Lung (tissue), 12 donors: ENCODE measurements around the gene TENM3. TPM values are rescaled to one million over a fixed set of nuclear protein-coding genes. Genes with fewer than 3 reads are reported as not detected.

Source experiments
- ATAC-seq: fragments of 200-7000 bp; cut with Tn5 transposase; one replicate; pipeline ENCODE4 v1.9.1; 2020; ENCODE audit warnings: moderate number of reproducible peaks; ENCODE audit not compliant: insufficient read depth, low FRiP score
- DNase-seq, 3 donors: peaks; one replicate each; pipeline ENCODE4 v3.0.0-alpha.2; 2013 to 2017
- H3K27ac ChIP-seq, 2 donors: one replicate each; pipeline ENCODE4 v1.5.1; 2013; ENCODE audit warnings: mild to moderate bottlenecking in 2 of 2, moderate library complexity in 2 of 2, control low read depth in 1 of 2, inconsistent platforms in 1 of 2, low read depth in 1 of 2, low read length in 1 of 2
- H3K27me3 ChIP-seq, 3 donors: one replicate each; pipeline ENCODE4 v1.5.1; 2013; ENCODE audit warnings: low read length in 2 of 3; ENCODE audit not compliant: control insufficient read depth in 3 of 3, insufficient read depth in 3 of 3
- H3K36me3 ChIP-seq, 4 donors: one replicate each; pipeline ENCODE4 v1.5.1; 2013; ENCODE audit warnings: low read length in 4 of 4, mild to moderate bottlenecking in 1 of 4, moderate library complexity in 1 of 4; ENCODE audit not compliant: control insufficient read depth in 4 of 4, insufficient read depth in 4 of 4
- H3K4me1 ChIP-seq, 5 donors: one replicate each; pipeline ENCODE4 v1.5.1; 2013; ENCODE audit warnings: low read length in 5 of 5, mild to moderate bottlenecking in 2 of 5, moderate library complexity in 1 of 5; ENCODE audit not compliant: control insufficient read depth in 5 of 5, insufficient read depth in 5 of 5
- H3K4me3 ChIP-seq: one replicate; pipeline ENCODE4 v1.5.1; 2013; ENCODE audit warnings: mild to moderate bottlenecking, control low read depth, moderate library complexity
- H3K9ac ChIP-seq, 2 donors: one replicate each; pipeline ENCODE4 v1.5.1; 2013; ENCODE audit warnings: low read length in 2 of 2, control low read depth in 1 of 2; ENCODE audit not compliant: insufficient read depth in 1 of 2
- H3K9me3 ChIP-seq, 4 donors: one replicate each; pipeline ENCODE4 v1.5.1; 2013; ENCODE audit warnings: low read length in 3 of 4, mild to moderate bottlenecking in 1 of 4, moderate library complexity in 1 of 4; ENCODE audit not compliant: control insufficient read depth in 4 of 4, insufficient read depth in 3 of 4
- WGBS, 2 donors: extraction: QIAGEN DNeasy Blood & Tissue Kit; methylation state at CpG; one replicate each; pipeline ENCODE4 v1.1.7; 2013; 5-methylcytosine and 5-hydroxymethylcytosine counted together
- polyA plus RNA-seq, 2 donors: library from polyadenylated mRNA; stranded (reverse); fragments of 200-250 nt; gene quantifications; one replicate each; pipeline ENCODE4 v1.2.1, GENCODE V29; 2013
- total RNA-seq, 2 donors: library from RNA; depleted of rRNA in 1 of 2; stranded (reverse); fragments of >200 nt in 1 of 2; gene quantifications; one replicate each; pipeline ENCODE4 v1.2.1, GENCODE V29; 2014 to 2021
- TF ChIP-seq, protein P1 (sequence below): IDR thresholded peaks from 2 replicates; pipeline ENCODE4 v1.5.1; 2012; ENCODE audit warnings: mild to moderate bottlenecking; ENCODE audit errors: control extremely low read depth, extremely low read depth
- donor health status: control.
- donor health status: control.
- donor health status: Bipolar disorder and iron deficiency.
- donor health status: healthy.
- donor health status: DM: yes; HTN: yes; CAD: no.

The TENM3 gene
- total and polyA plus RNA-seq, 4 donors = 0.14 to 5.3 (median 2.2) TPM

DNA sequence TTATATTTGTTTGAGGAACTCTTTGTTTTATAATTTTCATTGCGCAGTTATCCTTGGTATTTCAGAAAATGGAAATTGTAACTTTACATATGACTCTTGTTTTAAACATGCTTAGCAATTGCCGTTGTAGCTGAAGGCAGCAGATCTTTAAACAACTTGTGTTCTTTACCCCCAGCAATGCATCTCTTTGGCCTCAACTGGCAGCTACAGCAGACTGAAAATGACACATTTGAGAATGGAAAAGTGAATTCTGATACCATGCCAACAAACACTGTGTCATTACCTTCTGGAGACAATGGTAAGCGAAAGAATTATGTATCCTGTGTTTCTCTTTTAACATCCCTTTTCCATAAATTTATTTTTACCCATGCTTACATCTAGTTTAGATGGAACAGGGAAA is 410.4 kb downstream of the TENM3 start:
- ATAC-seq = no peak
- Histone ChIP-seq H3K27me3 (no peaks in the 10 kb centered on the region), H3K9ac (no peak overlapping the region), H3K9me3 (peaks cover 0 to under 1% (median 0%) of the 10 kb centered on the region in 4 donors), H3K36me3 (no peaks in the 10 kb centered on the region), H3K4me1 (peaks cover 0 to 2% (median 0%) of the 10 kb centered on the region in 5 donors), H3K4me3 (no peak overlapping the region), H3K27ac (no peak overlapping the region)
- WGBS, 2 donors = 71 to 76% methylated on average over 3 of the region's 3 CpGs
- DNase-seq = peak in 2 of 3 donors; percentile 24 to 29
- TF ChIP-seq, protein P1, sequence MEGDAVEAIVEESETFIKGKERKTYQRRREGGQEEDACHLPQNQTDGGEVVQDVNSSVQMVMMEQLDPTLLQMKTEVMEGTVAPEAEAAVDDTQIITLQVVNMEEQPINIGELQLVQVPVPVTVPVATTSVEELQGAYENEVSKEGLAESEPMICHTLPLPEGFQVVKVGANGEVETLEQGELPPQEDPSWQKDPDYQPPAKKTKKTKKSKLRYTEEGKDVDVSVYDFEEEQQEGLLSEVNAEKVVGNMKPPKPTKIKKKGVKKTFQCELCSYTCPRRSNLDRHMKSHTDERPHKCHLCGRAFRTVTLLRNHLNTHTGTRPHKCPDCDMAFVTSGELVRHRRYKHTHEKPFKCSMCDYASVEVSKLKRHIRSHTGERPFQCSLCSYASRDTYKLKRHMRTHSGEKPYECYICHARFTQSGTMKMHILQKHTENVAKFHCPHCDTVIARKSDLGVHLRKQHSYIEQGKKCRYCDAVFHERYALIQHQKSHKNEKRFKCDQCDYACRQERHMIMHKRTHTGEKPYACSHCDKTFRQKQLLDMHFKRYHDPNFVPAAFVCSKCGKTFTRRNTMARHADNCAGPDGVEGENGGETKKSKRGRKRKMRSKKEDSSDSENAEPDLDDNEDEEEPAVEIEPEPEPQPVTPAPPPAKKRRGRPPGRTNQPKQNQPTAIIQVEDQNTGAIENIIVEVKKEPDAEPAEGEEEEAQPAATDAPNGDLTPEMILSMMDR = no peak

DNA sequence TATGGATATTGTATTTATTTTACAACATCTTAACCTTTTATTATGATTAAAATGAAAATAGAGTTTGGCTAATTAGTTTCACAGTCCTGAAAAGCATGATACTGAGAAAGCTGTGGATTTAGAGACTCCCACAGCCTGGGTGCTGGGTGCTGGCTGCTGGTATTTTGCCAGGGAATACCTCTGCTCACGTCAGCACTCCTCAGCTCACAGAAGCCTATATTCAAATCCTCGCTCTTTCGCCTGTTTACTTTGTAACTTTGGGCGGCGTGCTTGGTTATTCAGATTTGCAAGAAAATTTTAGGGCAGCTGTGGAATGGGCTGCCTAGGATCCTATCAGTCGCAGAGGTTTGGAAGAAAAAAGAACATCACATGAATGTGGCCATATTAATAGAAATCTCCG is 412.1 kb downstream of the TENM3 start:
- WGBS, 2 donors = 77 to 83% methylated on average over 7 of the region's 7 CpGs
- no peak for DNase-seq
- Histone ChIP-seq H3K9me3 (peaks cover 0 to 2% (median 0%) of the 10 kb centered on the region in 4 donors), H3K27me3 (no peaks in the 10 kb centered on the region), H3K4me1 (no peaks in the 10 kb centered on the region), H3K4me3 (no peak overlapping the region), H3K27ac (no peak overlapping the region), H3K36me3 (no peaks in the 10 kb centered on the region), H3K9ac (no peak overlapping the region)
- TF ChIP-seq, protein P1 = no peak
- no peak for ATAC-seq

DNA sequence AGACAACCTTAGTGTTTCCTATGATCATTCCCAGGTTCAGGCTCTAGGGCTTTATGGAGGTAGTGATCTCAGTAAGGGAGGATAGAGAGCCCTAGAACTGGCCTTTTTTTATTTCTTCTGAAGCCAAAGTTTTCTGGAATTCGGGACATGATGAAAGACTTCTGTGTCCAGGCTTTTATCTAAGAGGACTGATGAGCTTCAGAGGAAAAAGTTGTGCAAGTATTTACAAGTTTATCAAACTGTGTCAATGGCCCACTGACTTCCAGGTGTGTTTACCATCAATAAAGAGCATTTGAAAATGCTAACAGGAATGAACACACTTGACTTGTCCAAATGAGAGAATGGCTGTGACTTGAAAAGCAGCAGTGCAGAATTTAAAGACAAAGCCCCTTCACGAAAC is 419.3 kb downstream of the TENM3 start:
- DNase-seq (no peak), ATAC-seq (no peak)
- no peak overlapping the region for H3K4me3 ChIP-seq
- no peaks in the 10 kb centered on the region for H3K27me3 ChIP-seq
- no peak overlapping the region for H3K9ac ChIP-seq
- WGBS, 2 donors = 41 to 63% methylated on average over 2 of the region's 2 CpGs
- TF ChIP-seq, protein P1 = no peak
- H3K9me3 ChIP-seq = peaks cover 0 to 8% (median 1%) of the 10 kb centered on the region in 4 donors
- H3K4me1 ChIP-seq = no peaks in the 10 kb centered on the region
- no peaks in the 10 kb centered on the region for H3K36me3 ChIP-seq
- no peak overlapping the region for H3K27ac ChIP-seq

DNA sequence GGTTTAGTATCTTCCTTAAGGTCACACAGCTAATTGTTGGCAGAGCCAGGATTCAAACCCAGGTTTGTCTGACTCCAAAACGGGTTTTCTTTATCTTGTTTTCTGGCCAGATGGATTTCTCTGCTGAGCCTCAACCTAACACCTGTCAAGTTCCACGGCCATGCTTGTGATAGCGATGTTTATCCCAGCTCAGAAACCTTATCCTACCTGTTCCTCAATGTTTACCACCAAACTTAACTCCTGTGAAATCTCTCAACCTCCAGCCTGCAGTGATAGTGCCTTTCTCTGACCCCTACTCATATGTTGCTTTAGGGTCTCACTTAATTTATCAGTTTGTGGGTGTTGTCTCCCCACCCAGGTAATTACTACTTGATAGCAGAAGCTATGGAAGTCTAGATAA is 428.0 kb downstream of the TENM3 start:
- no peak overlapping the region for H3K9ac ChIP-seq
- ATAC-seq (no peak), DNase-seq (no peak)
- H3K36me3 ChIP-seq = no peaks in the 10 kb centered on the region
- H3K4me3 ChIP-seq = no peak overlapping the region
- no peak overlapping the region for H3K27ac ChIP-seq
- TF ChIP-seq, protein P1 = no peak
- H3K4me1 ChIP-seq = peaks cover 0 to 2% (median 0%) of the 10 kb centered on the region in 5 donors
- no peaks in the 10 kb centered on the region for H3K9me3 ChIP-seq
- H3K27me3 ChIP-seq = no peaks in the 10 kb centered on the region
- WGBS, 2 donors = 56 to 68% methylated on average over 3 of the region's 3 CpGs
